Omental fat pad (tissue), 4 donors: ENCODE measurements around the gene PLCB1. TPM values are rescaled to one million over a fixed set of nuclear protein-coding genes. Genes with fewer than 3 reads are reported as not detected.

Source experiments
- ATAC-seq: fragments of 150-250 bp; one replicate; pipeline ENCODE4 v1.9.1; 2016; ENCODE audit warnings: mild to moderate bottlenecking, moderate library complexity; ENCODE audit not compliant: low FRiP score
- DNase-seq: peaks from one replicate; pipeline ENCODE4 v3.0.0-alpha.2; 2019; ENCODE audit warnings: low spot score
- CTCF ChIP-seq, 3 donors: fragments of 450-650 bp; IDR thresholded peaks; one replicate each; pipeline ENCODE4 v1.5.1; 2016 to 2017; ENCODE audit warnings: antibody characterized with exemption in 3 of 3, mild to moderate bottlenecking in 3 of 3, moderate library complexity in 2 of 3
- total RNA-seq, 4 donors: library from RNA; depleted of rRNA; stranded (reverse); fragments of >200 nt; gene quantifications; one replicate each; pipeline ENCODE4 v1.1.0, GENCODE V29; 2016

PLCB1 gene
- total RNA-seq, 4 donors from 2014 or later = 22.4 to 60.5 (median 36.4) TPM

- no peak for ATAC-seq
- DNase-seq = no peak
- TF ChIP-seq CTCF (IDR thresholded peaks at IDR 0.05) = no peak
These were observed 84.5 kb downstream of the PLCB1 start for GRCh38 chr20:8216375-8217200.

- no peak for TF ChIP-seq CTCF (IDR thresholded peaks at IDR 0.05)
- ATAC-seq (no peak), DNase-seq (no peak)
These were observed 86.8 kb downstream of the PLCB1 start for GRCh38 chr20:8218861-8219260.

GRCh38 chr20:8219403-8219802 is 87.3 kb downstream of the PLCB1 start:
- DNase-seq (no peak), ATAC-seq (no peak)
- TF ChIP-seq CTCF (IDR thresholded peaks at IDR 0.05) = no peak

- no peak for TF ChIP-seq CTCF (IDR thresholded peaks at IDR 0.05)
- DNase-seq (no peak), ATAC-seq (no peak)
These were observed 88.7 kb downstream of the PLCB1 start for GRCh38 chr20:8220716-8221115.

GRCh38 chr20:8221887-8222419 is 89.9 kb downstream of the PLCB1 start:
- no peak for TF ChIP-seq CTCF (IDR thresholded peaks at IDR 0.05)
- no peak for DNase-seq
- no peak for ATAC-seq

- no peak for ATAC-seq
- DNase-seq = no peak
- no peak for TF ChIP-seq CTCF (IDR thresholded peaks at IDR 0.05)
These were observed 91.2 kb downstream of the PLCB1 start for GRCh38 chr20:8223091-8223870.
